Liver (tissue), 9 donors: ENCODE results near the gene FAM43B. TPM values are rescaled to one million over a fixed set of nuclear protein-coding genes. Genes with fewer than 3 reads are reported as not detected.
A peak's percentile ranks its signal among the peaks of the same experiment; 100 is the strongest.

Experiments used
- DNase-seq: peaks from one replicate; pipeline ENCODE4 v3.0.0-alpha.2; 2017; ENCODE audit warnings: low spot score
- H3K27ac ChIP-seq, 2 donors: one replicate each; pipeline ENCODE4 v1.7.0; 2013; ENCODE audit warnings: inconsistent platforms in 2 of 2, low read length in 2 of 2, control low read depth in 1 of 2, low read depth in 1 of 2, mild to moderate bottlenecking in 1 of 2
- H3K27me3 ChIP-seq, 4 donors: one replicate each; pipeline versions ENCODE4 v1.6.1 to v1.7.0; 2013; ENCODE audit warnings: low read length in 3 of 4, inconsistent platforms in 1 of 4, mild to moderate bottlenecking in 1 of 4, moderate library complexity in 1 of 4; ENCODE audit not compliant: control insufficient read depth in 4 of 4, insufficient read depth in 4 of 4
- H3K36me3 ChIP-seq, 4 donors: one replicate each; pipeline versions ENCODE4 v1.6.1 to v1.7.0; 2013; ENCODE audit warnings: low read length in 3 of 4, mild to moderate bottlenecking in 3 of 4, low read depth in 1 of 4, moderate library complexity in 1 of 4; ENCODE audit not compliant: control insufficient read depth in 4 of 4, insufficient read depth in 3 of 4
- H3K4me1 ChIP-seq, 4 donors: one replicate each; pipeline versions ENCODE4 v1.6.1 to v1.7.0; 2013; ENCODE audit warnings: low read length in 3 of 4, mild to moderate bottlenecking in 3 of 4, moderate library complexity in 1 of 4; ENCODE audit not compliant: control insufficient read depth in 4 of 4, insufficient read depth in 4 of 4
- H3K4me3 ChIP-seq, 3 donors: one replicate each; pipeline versions ENCODE4 v1.6.1 to v1.7.0; 2013; ENCODE audit warnings: low read length in 3 of 3, control low read depth in 1 of 3, low read depth in 1 of 3, mild to moderate bottlenecking in 1 of 3
- H3K9ac ChIP-seq, 2 donors: one replicate each; pipeline ENCODE4 v1.7.0; 2013; ENCODE audit warnings: low read length in 2 of 2, mild to moderate bottlenecking in 2 of 2, moderate library complexity in 2 of 2, control low read depth in 1 of 2, low read depth in 1 of 2
- H3K9me3 ChIP-seq, 4 donors: one replicate each; pipeline versions ENCODE4 v1.6.1 to v1.7.0; 2013; ENCODE audit warnings: low read length in 3 of 4; ENCODE audit not compliant: control insufficient read depth in 4 of 4
- CTCF ChIP-seq: fragments of 150-350 bp; IDR thresholded peaks from 2 replicates; pipeline ENCODE4 v1.5.1; 2017; ENCODE audit warnings: improper control_type of control experiment, low read depth, low read length; ENCODE audit not compliant: missing input control
- EGR1 ChIP-seq, 2 donors: IDR thresholded peaks; 2 replicates each; pipeline ENCODE4 v1.6.1; 2016 to 2018; ENCODE audit warnings: antibody characterized with exemption in 2 of 2, low read depth in 2 of 2
- FOXA1 ChIP-seq: IDR thresholded peaks from 2 replicates; pipeline ENCODE4 v1.6.1; 2016; ENCODE audit warnings: antibody characterized with exemption
- FOXA2 ChIP-seq: IDR thresholded peaks from 2 replicates; pipeline ENCODE4 v1.6.1; 2016; ENCODE audit warnings: antibody characterized with exemption
- GABPA ChIP-seq, 2 donors: IDR thresholded peaks in 1 of 2; conservative IDR thresholded peaks in 1 of 2; 2 replicates each; pipeline ENCODE4 v1.6.1; 2016; ENCODE audit warnings: antibody characterized with exemption in 2 of 2, mild to moderate bottlenecking in 1 of 2, moderate library complexity in 1 of 2
- HNF4A ChIP-seq, 2 donors: conservative IDR thresholded peaks; 2 replicates each; pipeline ENCODE4 v1.6.1; 2016; ENCODE audit warnings: antibody characterized with exemption in 2 of 2, mild to moderate bottlenecking in 2 of 2
- HNF4G ChIP-seq: IDR thresholded peaks from 2 replicates; pipeline ENCODE4 v1.6.1; 2016; ENCODE audit warnings: antibody characterized with exemption
- JUND ChIP-seq, 2 donors: IDR thresholded peaks; 2 replicates each; pipeline ENCODE4 v1.6.1; 2016; ENCODE audit warnings: antibody characterized with exemption in 2 of 2
- MAX ChIP-seq: IDR thresholded peaks from 2 replicates; pipeline ENCODE4 v1.6.1; 2016; ENCODE audit warnings: antibody characterized with exemption
- NR2F2 ChIP-seq: IDR thresholded peaks from 2 replicates; pipeline ENCODE4 v1.6.1; 2016; ENCODE audit warnings: antibody characterized with exemption
- REST ChIP-seq: IDR thresholded peaks from 2 replicates; pipeline ENCODE4 v1.6.1; 2016; ENCODE audit warnings: antibody characterized with exemption, mild to moderate bottlenecking
- RXRA ChIP-seq, 2 donors: IDR thresholded peaks; 2 replicates each; pipeline ENCODE4 v1.6.1; 2017 to 2018; ENCODE audit warnings: antibody characterized with exemption in 2 of 2, mild to moderate bottlenecking in 1 of 2
- SP1 ChIP-seq: IDR thresholded peaks from 2 replicates; pipeline ENCODE4 v1.6.1; 2018; ENCODE audit warnings: antibody characterized with exemption, mild to moderate bottlenecking
- YY1 ChIP-seq: IDR thresholded peaks from 2 replicates; pipeline ENCODE4 v1.6.1; 2016; ENCODE audit warnings: antibody characterized with exemption, mild to moderate bottlenecking
- ZBTB33 ChIP-seq: IDR thresholded peaks from 2 replicates; pipeline ENCODE4 v1.6.1; 2016; ENCODE audit warnings: antibody characterized with exemption
- WGBS: extraction: QIAGEN DNeasy Blood & Tissue Kit; methylation state at CpG from one replicate; pipeline ENCODE4 v1.1.7; 2013; 5-methylcytosine and 5-hydroxymethylcytosine counted together
- polyA plus RNA-seq, 2 donors: library from polyadenylated mRNA; stranded (reverse) in 1 of 2; unstranded in 1 of 2; fragments of 200-250 nt in 1 of 2; fragments of >200 nt in 1 of 2; fragmentation: Nextera tagmentation in 1 of 2; extraction: Ambion mirVana in 1 of 2; gene quantifications; one replicate each; pipeline versions ENCODE4 v1.2.1 to v1.2.3, GENCODE V29; 2013 to 2015
- total RNA-seq, 2 donors: library from RNA; depleted of rRNA; stranded (reverse); fragments of >200 nt; gene quantifications; one replicate each; pipeline ENCODE4 v1.2.3, GENCODE V29; 2014
- TF ChIP-seq, protein P1 (sequence below): IDR thresholded peaks from 2 replicates; pipeline ENCODE4 v1.6.1; 2016; ENCODE audit warnings: antibody characterized with exemption
- donor health status: healthy.
- donor health status: healthy.
- donor health status: healthy.
- donor health status: healthy.
- donor health status: healthy.

FAM43B gene
- total and polyA plus RNA-seq, 4 donors = 0.06 to 0.09 (median 0.07) TPM

DNA sequence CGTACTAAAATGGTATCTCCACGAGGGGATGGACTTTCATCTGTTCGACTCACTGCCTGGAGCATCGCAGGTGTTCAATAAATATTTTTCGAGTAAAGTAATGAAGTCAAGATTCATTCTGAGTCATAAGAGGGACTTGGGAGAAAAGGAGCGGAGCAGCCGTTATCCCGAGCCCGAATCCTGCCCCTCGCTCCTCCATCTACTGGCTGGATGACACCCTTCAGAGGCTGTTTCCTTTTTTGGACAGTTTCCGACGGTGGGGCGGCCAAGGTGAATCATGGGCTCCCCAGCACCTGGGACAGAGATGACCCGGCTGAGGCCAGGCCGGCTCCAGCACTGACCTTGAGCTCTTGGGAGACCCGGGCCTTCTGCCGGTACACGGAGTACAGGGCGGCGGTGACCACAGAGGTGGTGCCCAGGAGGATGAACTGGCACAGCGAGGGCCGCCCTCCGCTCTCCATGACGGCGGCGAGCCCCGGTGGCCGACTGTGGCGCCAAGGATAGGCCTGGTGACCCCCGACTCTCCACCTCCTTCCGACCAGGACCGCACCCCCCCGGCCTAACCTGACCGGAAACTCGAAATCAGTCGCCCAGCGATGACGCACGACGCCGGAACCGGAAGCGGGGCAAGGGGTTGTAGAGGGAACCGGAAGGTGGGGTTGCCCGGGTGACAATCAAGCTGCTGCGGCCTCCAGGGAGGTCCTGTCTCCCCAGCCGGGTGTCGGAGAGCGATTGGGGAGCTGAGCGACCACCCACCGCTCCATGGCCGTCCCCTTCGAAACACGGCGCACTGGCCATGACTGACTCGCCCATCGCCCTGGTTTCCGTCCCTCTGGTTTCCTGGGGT is 44.6 kb upstream of the FAM43B start, which contains the start of gene MUL1:
Gene MUL1 (minus strand): TSS at position 588 of the 847 bp plus-strand sequence. CDS start 127 bp downstream, at position 461.
- 1% methylated on average over 58 of the region's 58 CpGs for WGBS

More for the DNA sequence above, 44.6 kb upstream of the FAM43B start, which contains the start of gene MUL1:
- Histone ChIP-seq H3K9me3 (no peaks in the 10 kb centered on the region), H3K9ac (peak within 1 kb of the TSS; percentile 57 to 81), H3K36me3 (peaks cover 0 to 3% (median 0%) of the 10 kb centered on the region in 4 donors), H3K4me3 (peak within 1 kb of the TSS; percentile 73 to 93 (median 91)), H3K27me3 (peaks cover 0 to 2% (median 0%) of the 10 kb centered on the region in 4 donors), H3K27ac (peak within 1 kb of the TSS; percentile 68 to 74), H3K4me1 (peaks cover 1 to 27% (median 16%) of the 10 kb centered on the region in 4 donors)
- DNase-seq = peak; percentile 95
- peak; percentile 87 for TF ChIP-seq NR2F2
- peak; percentile 57 for TF ChIP-seq MAX
- TF ChIP-seq CTCF = no peak
- TF ChIP-seq HNF4G = no peak
- peak; percentile 36 for TF ChIP-seq REST
- no peak for TF ChIP-seq FOXA1
- TF ChIP-seq, protein P1, sequence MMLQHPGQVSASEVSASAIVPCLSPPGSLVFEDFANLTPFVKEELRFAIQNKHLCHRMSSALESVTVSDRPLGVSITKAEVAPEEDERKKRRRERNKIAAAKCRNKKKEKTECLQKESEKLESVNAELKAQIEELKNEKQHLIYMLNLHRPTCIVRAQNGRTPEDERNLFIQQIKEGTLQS = no peak
- no peak for TF ChIP-seq FOXA2
- no peak for TF ChIP-seq JUND (IDR thresholded peaks at IDR 0.05)
- TF ChIP-seq SP1 = peak; percentile 14
- TF ChIP-seq GABPA (IDR thresholded peaks at IDR 0.05 in 1 of 2, conservative IDR thresholded peaks at IDR 0.05 in 1 of 2) = peak; percentile 99 to 100
- TF ChIP-seq ZBTB33 = no peak
- no peak for TF ChIP-seq HNF4A (conservative IDR thresholded peaks at IDR 0.05)
- TF ChIP-seq YY1 = peak; percentile 32
- TF ChIP-seq EGR1 (IDR thresholded peaks at IDR 0.05; ENCODE audit: low read depth in 2 of 2) = peak in 1 of 2 donors; percentile 43
- TF ChIP-seq RXRA (IDR thresholded peaks at IDR 0.05) = peak in 1 of 2 donors; percentile 35
